ENCODE data around the gene ZNF416. TPM values are rescaled to one million over a fixed set of nuclear protein-coding genes. Genes with fewer than 3 reads are reported as not detected.

The ZNF416 gene
- polyA plus RNA-seq, 1 experiment = 2.9 TPM

GRCh38 chr19:57537953-57538547, 40.7 kb downstream of the ZNF416 start:
- no peak for DNase-seq (ENCODE audit: low read depth)
- CTCF ChIA-PET = no interaction called here
- no peak for TF ChIP-seq CTCF (IDR thresholded peaks at IDR 0.05; ENCODE audit: insufficient read depth, low read depth, low read length)
- Histone ChIP-seq H3K27me3 (ENCODE audit: control insufficient read depth, insufficient read depth, low read length) (no peaks in the 10 kb centered on the region), H3K4me3 (ENCODE audit: low read depth, low read length) (no peak overlapping the region), H3K36me3 (ENCODE audit: control insufficient read depth, insufficient read depth, low read length) (peaks cover 22% of the 10 kb centered on the region)
- POLR2A ChIA-PET = no interaction called here

GRCh38 chr19:57527136-57527881, 51.4 kb downstream of the ZNF416 start, which contains the start of gene ZNF549:
TSS of gene ZNF549 (plus strand) at chr19:57527356. CDS start at chr19:57527574, 218 bp downstream.
- TF ChIP-seq CTCF (IDR thresholded peaks at IDR 0.05; ENCODE audit: insufficient read depth, low read depth, low read length) = no peak
- no peaks in the 10 kb centered on the region; the same call in 1 of the 2 replicates for H3K36me3 ChIP-seq (ENCODE audit: control insufficient read depth, insufficient read depth, low read length)
- H3K4me3 ChIP-seq (ENCODE audit: low read depth, low read length) = peak within 1 kb of the TSS; percentile 63
- H3K27me3 ChIP-seq (ENCODE audit: control insufficient read depth, insufficient read depth, low read length) = no peaks in the 10 kb centered on the region
- ChIA-PET POLR2A (no interaction called here), CTCF (no interaction called here)
- DNase-seq (ENCODE audit: low read depth) = peak; percentile 59

Other genes starting within 250 kb of the ZNF416 start
- gene ZNF304, start 227.6 kb downstream of the ZNF416 start, polyA plus RNA-seq (2011; rRNA removed) = 5.4 and 7.4 TPM in 2 replicates
- 11.0 and 16.3 TPM in 2 replicates for gene TRAPPC2B, start 215.4 kb downstream of the ZNF416 start, polyA plus RNA-seq (2011; rRNA removed)
- gene ZNF547, start 215.4 kb downstream of the ZNF416 start, polyA plus RNA-seq (2011; rRNA removed) = 3.4 and 3.5 TPM in 2 replicates
- 12.7 and 13.3 TPM in 2 replicates for gene ZNF548, start 189.1 kb downstream of the ZNF416 start, polyA plus RNA-seq (2011; rRNA removed)
- gene ZNF17, start 167.8 kb downstream of the ZNF416 start, polyA plus RNA-seq (2011; rRNA removed) = 4.2 and 6.0 TPM in 2 replicates
- gene ZNF749, start 143.6 kb downstream of the ZNF416 start, polyA plus RNA-seq (2011; rRNA removed) = 10.0 and 11.4 TPM in 2 replicates
- 0.13 and 0.21 TPM in 2 replicates for gene VN1R1, start 121.8 kb downstream of the ZNF416 start, polyA plus RNA-seq (2011; rRNA removed)
- gene ZNF772, start 101.3 kb downstream of the ZNF416 start, polyA plus RNA-seq (2011; rRNA removed) = 3.6 and 5.8 TPM in 2 replicates
- gene ZNF419, start 91.2 kb downstream of the ZNF416 start, polyA plus RNA-seq (2011; rRNA removed) = 8.8 and 11.0 TPM in 2 replicates
- gene ZNF773, start 79.0 kb downstream of the ZNF416 start, polyA plus RNA-seq (2011; rRNA removed) = 13.0 and 13.1 TPM in 2 replicates
- 2.5 and 3.8 TPM in 2 replicates for gene ZNF549, start 51.6 kb downstream of the ZNF416 start, polyA plus RNA-seq (2011; rRNA removed)
- 6.3 and 7.2 TPM in 2 replicates for gene ZNF550, start 19.0 kb downstream of the ZNF416 start, polyA plus RNA-seq (2011; rRNA removed)
- 3.9 and 4.9 TPM in 2 replicates for gene ZIK1, start 5.2 kb upstream of the ZNF416 start, polyA plus RNA-seq (2011; rRNA removed)
- 1.7 and 2.6 TPM in 2 replicates for gene ZNF530, start 21.0 kb upstream of the ZNF416 start, polyA plus RNA-seq (2011; rRNA removed)
- gene ZNF134, start 35.3 kb upstream of the ZNF416 start, polyA plus RNA-seq (2011; rRNA removed) = 6.5 and 8.1 TPM in 2 replicates
- 7.8 and 11.3 TPM in 2 replicates for gene ZNF211, start 54.3 kb upstream of the ZNF416 start, polyA plus RNA-seq (2011; rRNA removed)
- not detected in 2 replicates for gene ZSCAN4, start 90.0 kb upstream of the ZNF416 start, polyA plus RNA-seq (2011; rRNA removed)
- 2.8 and 3.3 TPM in 2 replicates for gene ZNF551, start 103.1 kb upstream of the ZNF416 start, polyA plus RNA-seq (2011; rRNA removed)
- gene ZNF154, start 130.3 kb upstream of the ZNF416 start, polyA plus RNA-seq (2011; rRNA removed) = 1.5 and 2.1 TPM in 2 replicates
- gene ZNF671, start 148.7 kb upstream of the ZNF416 start, polyA plus RNA-seq (2011; rRNA removed) = 4.4 and 5.0 TPM in 2 replicates
- 7.7 and 12.0 TPM in 2 replicates for gene ZNF776, start 167.9 kb upstream of the ZNF416 start, polyA plus RNA-seq (2011; rRNA removed)
- gene ZNF586, start 190.8 kb upstream of the ZNF416 start, polyA plus RNA-seq (2011; rRNA removed) = 3.9 and 5.8 TPM in 2 replicates
- 2.1 and 2.5 TPM in 2 replicates for gene ZNF552, start 236.0 kb upstream of the ZNF416 start, polyA plus RNA-seq (2011; rRNA removed)